HG02588 (cell line): ENCODE data around the gene SFTA2.
"Not testable (repeated sequence)": the region's sequence is repeated elsewhere in the genome, so short reads cannot be mapped to it uniquely, and the experiment has no call there.

Experiments
- ATAC-seq: cut with Tn5 transposase; IDR thresholded peaks from one replicate; pipeline ENCODE4 v1.9.1; 2021; ENCODE audit warnings: mild to moderate bottlenecking, moderate library complexity; ENCODE audit not compliant: unreplicated experiment

SFTA2 gene

GRCh38 chr6:30944051-30944450 is 12.1 kb upstream of the SFTA2 start:
- ATAC-seq = no peak

- no peak for ATAC-seq
These were observed 10.5 kb upstream of the SFTA2 start for GRCh38 chr6:30942338-30943060.

- ATAC-seq = no peak
These were observed 8.5 kb upstream of the SFTA2 start, which contains the start of gene MUCL3 for GRCh38 chr6:30940361-30940986. MUCL3 (plus strand) TSS chr6:30940973; CDS start chr6:30941000, 27 bp downstream.

- no peak for ATAC-seq
These were observed 7.5 kb upstream of the SFTA2 start for GRCh38 chr6:30939473-30939872.

GRCh38 chr6:30938730-30939129 is 6.8 kb upstream of the SFTA2 start:
- no peak for ATAC-seq

GRCh38 chr6:30937265-30937664 is 5.3 kb upstream of the SFTA2 start:
- ATAC-seq = no peak

- no peak for ATAC-seq
These were observed 3.0 kb upstream of the SFTA2 start for GRCh38 chr6:30935018-30935417.

GRCh38 chr6:30932665-30933365 is 845 bp upstream of the SFTA2 start:
- no peak for ATAC-seq

GRCh38 chr6:30931272-30931671 is 698 bp downstream of the SFTA2 start:
- ATAC-seq = no peak

- ATAC-seq = no peak
These were observed 1.5 kb downstream of the SFTA2 start for GRCh38 chr6:30930506-30930905.

- no peak for ATAC-seq
These were observed 3.3 kb downstream of the SFTA2 start for GRCh38 chr6:30928677-30929076.

- ATAC-seq = not testable (repeated sequence)
These were observed 4.9 kb downstream of the SFTA2 start for GRCh38 chr6:30927080-30927479.

- ATAC-seq = no peak
These were observed 5.3 kb downstream of the SFTA2 start for GRCh38 chr6:30926644-30927043.

- not testable (repeated sequence) for ATAC-seq
These were observed 7.8 kb downstream of the SFTA2 start for GRCh38 chr6:30924040-30924627.

- ATAC-seq = no peak
These were observed 9.5 kb downstream of the SFTA2 start for GRCh38 chr6:30922447-30922852.

GRCh38 chr6:30918670-30919069 is 13.3 kb downstream of the SFTA2 start:
- no peak for ATAC-seq

- no peak for ATAC-seq
These were observed 14.5 kb downstream of the SFTA2 start for GRCh38 chr6:30917487-30917886.

GRCh38 chr6:30917041-30917440 is 14.9 kb downstream of the SFTA2 start:
- ATAC-seq = no peak

- no peak for ATAC-seq
These were observed 16.4 kb downstream of the SFTA2 start for GRCh38 chr6:30915591-30915946.

GRCh38 chr6:30914854-30915590 is 16.9 kb downstream of the SFTA2 start:
- no peak for ATAC-seq
